CD14-positive monocyte (primary cell): ENCODE measurements around the gene MAB21L3. TPM values are rescaled to one million over a fixed set of nuclear protein-coding genes. Genes with fewer than 3 reads are reported as not detected.

ENCODE experiments used
- DNase-seq, 3 donors: peaks; one replicate each; pipeline ENCODE4 v3.0.0-alpha.2; 2011 to 2022
- H2AFZ ChIP-seq: 2 replicates; pipeline ENCODE4 v1.6.0; 2012; ENCODE audit warnings: mild to moderate bottlenecking, low read depth, low read length, inconsistent platforms; ENCODE audit not compliant: insufficient read depth, poor library complexity, severe bottlenecking
- H3K27ac ChIP-seq, 2 donors: 1 replicate in 1 of 2; 2 replicates in 1 of 2; pipeline ENCODE4 v1.5.1; 2012 to 2013; ENCODE audit warnings: low read length in 2 of 2, control low read depth in 1 of 2, inconsistent platforms in 1 of 2, low read depth in 1 of 2, mild to moderate bottlenecking in 1 of 2
- H3K27me3 ChIP-seq, 2 donors: one replicate each; pipeline versions ENCODE4 v1.6.0 to v1.6.1; 2011 to 2013; ENCODE audit warnings: low read length in 2 of 2; ENCODE audit not compliant: control insufficient read depth in 2 of 2, insufficient read depth in 2 of 2
- H3K36me3 ChIP-seq, 2 donors: replicated peaks in 1 of 2; 1 replicate in 1 of 2; 2 replicates in 1 of 2; pipeline versions ENCODE4 v1.5.1 to v1.6.1; 2012 to 2013; ENCODE audit warnings: low read length in 2 of 2, control low read depth in 1 of 2, inconsistent platforms in 1 of 2, mild to moderate bottlenecking in 1 of 2; ENCODE audit not compliant: insufficient read depth in 2 of 2, control insufficient read depth in 1 of 2
- H3K4me1 ChIP-seq, 2 donors: 1 replicate in 1 of 2; 2 replicates in 1 of 2; pipeline versions ENCODE4 v1.5.1 to v1.6.1; 2012 to 2013; ENCODE audit warnings: low read length in 2 of 2, control low read depth in 1 of 2, inconsistent platforms in 1 of 2, mild to moderate bottlenecking in 1 of 2, moderate library complexity in 1 of 2; ENCODE audit not compliant: insufficient read depth in 2 of 2, control insufficient read depth in 1 of 2
- H3K4me2 ChIP-seq: replicated peaks from 2 replicates; pipeline ENCODE3; 2012; ENCODE audit warnings: low read length, moderate library complexity, mild to moderate bottlenecking; ENCODE audit not compliant: poor library complexity, severe bottlenecking; ENCODE audit errors: extremely low read depth
- H3K4me3 ChIP-seq, 3 experiments: fragments of 200-600 bp in 1 of 3; sonication (generic) in 1 of 3; replicated peaks in 1 of 3; 1 replicate in 2 of 3; 2 replicates in 1 of 3; pipeline ENCODE4 v1.5.1; 2011 to 2013; ENCODE audit warnings: low read length in 3 of 3, mild to moderate bottlenecking in 3 of 3, control low read depth in 2 of 3, low read depth in 2 of 3, inconsistent platforms in 1 of 3, moderate library complexity in 1 of 3
- H3K79me2 ChIP-seq: 2 replicates; pipeline ENCODE4 v1.6.0; 2012; ENCODE audit warnings: mild to moderate bottlenecking, control low read depth, inconsistent platforms, low read length, moderate library complexity; ENCODE audit not compliant: insufficient read depth
- H3K9ac ChIP-seq: 2 replicates; pipeline ENCODE4 v1.6.0; 2017; ENCODE audit warnings: low read length, mild to moderate bottlenecking; ENCODE audit not compliant: insufficient read depth, poor library complexity, severe bottlenecking
- H3K9me3 ChIP-seq, 2 donors: replicated peaks in 1 of 2; 1 replicate in 1 of 2; 2 replicates in 1 of 2; pipeline versions ENCODE4 v1.5.1 to v1.6.1; 2012 to 2013; ENCODE audit warnings: low read length in 2 of 2, control low read depth in 1 of 2; ENCODE audit not compliant: control insufficient read depth in 1 of 2, insufficient read depth in 1 of 2
- H4K20me1 ChIP-seq: 2 replicates; pipeline ENCODE4 v1.6.0; 2012; ENCODE audit warnings: mild to moderate bottlenecking, low read length, control low read depth, moderate library complexity; ENCODE audit not compliant: insufficient read depth
- H3K27ac Mint-ChIP-seq, 7 donors: one replicate each; pipeline ENCODE4 v1.8.0; 2020; ENCODE audit warnings: mild to moderate bottlenecking in 7 of 7, mixed read lengths in 7 of 7, moderate library complexity in 6 of 7, inconsistent platforms in 2 of 7
- H3K27me3 Mint-ChIP-seq, 3 donors: one replicate each; pipeline ENCODE4 v1.8.0; 2021 to 2022; ENCODE audit warnings: low read depth in 3 of 3, mild to moderate bottlenecking in 3 of 3, mixed read lengths in 3 of 3, moderate library complexity in 3 of 3, inconsistent platforms in 1 of 3
- H3K36me3 Mint-ChIP-seq, 2 donors: one replicate each; pipeline ENCODE4 v1.8.0; 2020; ENCODE audit warnings: mixed read lengths in 2 of 2, inconsistent platforms in 1 of 2, mild to moderate bottlenecking in 1 of 2
- H3K4me1 Mint-ChIP-seq: one replicate; pipeline ENCODE4 v1.8.0; 2020; ENCODE audit warnings: mild to moderate bottlenecking, mixed read lengths
- H3K4me3 Mint-ChIP-seq, 2 donors: one replicate each; pipeline ENCODE4 v1.8.0; 2020; ENCODE audit warnings: mild to moderate bottlenecking in 2 of 2, mixed read lengths in 2 of 2, moderate library complexity in 1 of 2
- H3K9me3 Mint-ChIP-seq, 7 donors: one replicate each; pipeline ENCODE4 v1.8.0; 2020 to 2022; ENCODE audit warnings: mixed read lengths in 7 of 7, mild to moderate bottlenecking in 6 of 7, moderate library complexity in 6 of 7, inconsistent platforms in 2 of 7
- CTCF ChIP-seq: fragments of 200-600 bp; IDR thresholded peaks from one replicate; pipeline ENCODE4 v1.8.0; 2022; ENCODE audit warnings: antibody characterized with exemption, mild to moderate bottlenecking
- WGBS: methylation state at CpG from one replicate; pipeline ENCODE4 v1.1.5; 2013; ENCODE audit warnings: missing lambda C conversion rate; ENCODE audit not compliant: insufficient coverage; 5-methylcytosine and 5-hydroxymethylcytosine counted together
- intact Hi-C, 2 donors: fragments of 100-400 bp; cut with micrococcal nuclease; formaldehyde crosslinking; loops; one replicate each; pipeline versions ENCODE4 v1.15.0 to v1.15.1; 2023
- polyA plus RNA-seq, 3 donors: library from polyadenylated mRNA; depleted of rRNA in 1 of 3; unstranded in 2 of 3; stranded (reverse) in 1 of 3; fragments of 300-500 nt in 2 of 3; fragments of >200 nt in 1 of 3; fragmentation: Illumina TruSeq in 2 of 3; gene quantifications; 1 replicate in 2 of 3; 2 replicates in 1 of 3; pipeline ENCODE4 v1.2.3, GENCODE V29; 2012 to 2021

Gene MAB21L3
- polyA plus RNA-seq, 3 donors: 0.44 TPM; not detected in 2

GRCh38 chr1:116096013-116096618, 15.1 kb upstream of the MAB21L3 start:
- H3K9me3 Mint-ChIP-seq: peaks cover 5 to 22% (median 11%) of the 10 kb centered on the region in 7 donors

GRCh38 chr1:116097626-116098025, 13.6 kb upstream of the MAB21L3 start:
- Histone ChIP-seq H3K9ac (no peak overlapping the region), H3K4me2 (no peak overlapping the region), H3K27ac (no peak overlapping the region), H3K36me3 (peaks cover 12 to 53% of the 10 kb centered on the region in 2 donors), H3K79me2 (no peaks in the 10 kb centered on the region), H4K20me1 (no peaks in the 10 kb centered on the region), H2AFZ (no peak overlapping the region), H3K9me3 (peaks cover 4 to 6% of the 10 kb centered on the region in 2 donors), H3K4me3 (no peak overlapping the region), H3K27me3 (no peaks in the 10 kb centered on the region), H3K4me1 (no peaks in the 10 kb centered on the region)
- Mint-ChIP-seq H3K9me3 (peaks cover 5 to 19% (median 9%) of the 10 kb centered on the region in 7 donors), H3K36me3 (peaks cover 34 to 47% of the 10 kb centered on the region in 2 donors), H3K4me3 (no peak overlapping the region), H3K27me3 (no peaks in the 10 kb centered on the region), H3K4me1 (no peaks in the 10 kb centered on the region), H3K27ac (no peak overlapping the region)
- intact Hi-C loops: no loop called here
- WGBS: no CpG with 5 or more reads among the region's 1 CpG
- DNase-seq: no peak
- TF ChIP-seq CTCF: no peak

More at GRCh38 chr1:116096013-116096618, 15.1 kb upstream of the MAB21L3 start:
- Histone ChIP-seq H4K20me1 (no peaks in the 10 kb centered on the region), H3K27me3 (no peaks in the 10 kb centered on the region), H3K4me1 (no peaks in the 10 kb centered on the region), H3K4me2 (no peak overlapping the region), H3K4me3 (no peak overlapping the region), H3K79me2 (no peaks in the 10 kb centered on the region), H3K27ac (no peak overlapping the region), H3K9me3 (peaks cover 4 to 6% of the 10 kb centered on the region in 2 donors), H2AFZ (no peak overlapping the region), H3K9ac (no peak overlapping the region), H3K36me3 (peaks cover 26 to 68% of the 10 kb centered on the region in 2 donors)
- no peak for DNase-seq
- no peak for TF ChIP-seq CTCF
- intact Hi-C loops: no loop called here
- Mint-ChIP-seq H3K36me3 (peaks cover 45 to 57% of the 10 kb centered on the region in 2 donors), H3K27ac (no peak overlapping the region), H3K27me3 (no peaks in the 10 kb centered on the region), H3K4me1 (no peaks in the 10 kb centered on the region), H3K4me3 (no peak overlapping the region)
- WGBS: no CpG with 5 or more reads among the region's 1 CpG
